Measurements from ENCODE around the gene COLEC11. TPM values are rescaled to one million over a fixed set of nuclear protein-coding genes. Genes with fewer than 3 reads are reported as not detected.

Gene COLEC11
- total and polyA plus RNA-seq, 9 of the 15 experiments (the other 6 are each of a cell fraction or from before 2014, with no cell fraction given), result 0.32 to 4.3 (median 1.8) TPM

DNA sequence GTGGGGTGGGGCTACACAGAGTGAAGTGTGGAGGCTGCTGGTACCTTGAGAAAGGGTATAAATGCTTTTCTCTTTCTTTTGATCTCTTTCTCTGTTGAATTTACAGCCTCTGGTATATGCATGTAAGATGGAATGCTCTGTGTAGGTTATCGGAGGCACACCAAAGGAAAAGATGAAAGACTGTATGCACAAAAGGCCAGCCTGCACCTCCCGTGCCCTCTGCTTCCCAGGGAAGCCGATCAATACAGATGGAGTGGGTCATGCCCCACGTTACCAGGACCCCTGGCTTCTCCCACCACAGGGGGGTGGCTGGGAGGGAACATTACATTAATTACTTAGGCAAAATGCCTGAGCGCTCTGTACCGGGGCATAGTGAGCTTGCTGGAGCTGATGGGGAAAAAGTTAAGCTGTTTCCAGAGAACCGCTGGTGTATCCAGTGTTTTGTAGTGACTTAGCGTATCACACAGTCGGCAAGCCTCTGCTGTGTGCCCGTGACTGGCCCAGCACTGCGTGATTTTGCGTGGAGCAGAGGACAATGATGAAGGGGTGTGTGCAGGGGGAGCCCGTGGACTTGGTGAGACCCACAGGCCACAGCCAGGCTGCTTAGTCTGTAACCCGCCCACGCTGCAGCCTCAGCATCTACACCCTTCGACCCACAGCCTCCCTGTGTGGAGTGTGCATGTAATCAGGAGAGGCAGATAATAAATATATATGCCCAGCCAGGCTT is 71.1 kb downstream of the COLEC11 start:
- Histone ChIP-seq H3K27ac (ENCODE audit: extremely low read depth, low read depth, low read length) (no peak overlapping the region), H3K4me2 (ENCODE audit: insufficient read depth, low read length) (no peak overlapping the region), H3K9ac (ENCODE audit: insufficient read depth in 1 of 2, low read depth in 2 of 2, low read length in 2 of 2) (no peak overlapping the region), H3K79me2 (ENCODE audit: control insufficient read depth, insufficient read depth, low read length) (no peaks in the 10 kb centered on the region), H2AFZ (ENCODE audit: low read depth, low read length) (no peak overlapping the region), H3K9me1 (ENCODE audit: control insufficient read depth, insufficient read depth, low read length) (no peaks in the 10 kb centered on the region), H3K36me3 (ENCODE audit: control insufficient read depth, insufficient read depth, low read length) (no peaks in the 10 kb centered on the region), H3K4me3 (no peak overlapping the region), H3K27me3 (ENCODE audit: control insufficient read depth in 2 of 2, insufficient read depth in 2 of 2, low read length in 2 of 2) (peaks cover 39 to 56% of the 10 kb centered on the region in 2 experiments), H4K20me1 (replicated peaks; ENCODE audit: control insufficient read depth, insufficient read depth, low read length) (no peaks in the 10 kb centered on the region), H3K4me1 (replicated peaks in 1 of 2; ENCODE audit: control insufficient read depth in 2 of 2, insufficient read depth in 2 of 2, low read length in 2 of 2) (peaks cover 0 to 3% of the 10 kb centered on the region in 2 experiments; a peak in 1 of 5 replicates), H3K9me3 (replicated peaks; ENCODE audit: control insufficient read depth, insufficient read depth, low read depth, low read length) (no peaks in the 10 kb centered on the region)
- FAIRE-seq (no peak), ATAC-seq (no peak), DNase-seq (ENCODE audit: extremely low read depth in 1 of 4, low spot score in 3 of 4) (no peak)
- TF ChIP-seq NFE2 (IDR thresholded peaks at IDR 0.05; ENCODE audit: low read depth) (no peak), TSHZ1 (CRISPR knock-in tag; IDR thresholded peaks at IDR 0.05) (no peak), EGR1 (conservative IDR thresholded peaks at IDR 0.05) (peak; percentile 24; the same call in 1 of the 2 replicates), ZNF551 (CRISPR knock-in tag; IDR thresholded peaks at IDR 0.05) (no peak), MEF2A (IDR thresholded peaks at IDR 0.05; ENCODE audit: control insufficient read depth, low read depth, low read length) (no peak)
- intact Hi-C loops (cut with micrococcal nuclease) (no loop called here), in situ Hi-C loops (cut with MboI) (loop anchor here (25.0 kb wide), 1 partner anchor 1554 kb away; no protein-coding TSS in a partner anchor)
- POLR2A ChIA-PET, result interaction anchor here (0.6 kb wide), 1 partner anchor 188 kb away, joined by 3 read pairs; no protein-coding TSS in a partner anchor
- CTCF ChIA-PET (ENCODE audit: low intra/inter-chr PET ratio), result no interaction called here
- no TSS peak for BruUV-seq (replicated peaks)
- 10% methylated on average over 16 of the region's 16 CpGs for WGBS (ENCODE audit: insufficient coverage, low coverage, missing lambda C conversion rate)
